HL-60 (cell line): ENCODE measurements around the gene KDM4C.

Source experiments
- DNase-seq, 2 experiments: peaks; one replicate each; pipeline ENCODE4 v3.0.0-alpha.2; 2010 to 2020; ENCODE audit warnings: low read depth in 1 of 2, low spot score in 1 of 2
- H3K27ac ChIP-seq: fragments of 250-450 bp; sonication (Bioruptor Pico); replicated peaks from 2 replicates; pipeline ENCODE4 v1.5.1; 2020; ENCODE audit warnings: mild to moderate bottlenecking, moderate library complexity
- H3K27me3 ChIP-seq: fragments of 250-450 bp; sonication (Bioruptor Pico); 2 replicates; pipeline ENCODE4 v1.5.1; 2021; ENCODE audit warnings: mild to moderate bottlenecking, moderate library complexity; ENCODE audit not compliant: insufficient read depth, poor library complexity, severe bottlenecking
- H3K4me3 ChIP-seq: replicated peaks from 2 replicates; pipeline ENCODE4 v1.5.1; 2011; ENCODE audit warnings: mild to moderate bottlenecking, control low read depth, low read length; ENCODE audit not compliant: insufficient read depth
- CTCF ChIP-seq: IDR thresholded peaks from one replicate; pipeline ENCODE4 v1.5.1; 2011; ENCODE audit warnings: low read length, control low read depth, inconsistent platforms; ENCODE audit not compliant: insufficient read depth
- GABPA ChIP-seq: IDR thresholded peaks from 2 replicates; pipeline ENCODE4 v1.6.1; 2012; ENCODE audit warnings: low read depth
- POLR2AphosphoS5 ChIP-seq: IDR thresholded peaks from 2 replicates; pipeline ENCODE4 v1.6.1; 2012; ENCODE audit warnings: low read depth
- REST ChIP-seq: IDR thresholded peaks from 2 replicates; pipeline ENCODE4 v1.6.1; 2012; ENCODE audit warnings: low read depth; ENCODE audit not compliant: insufficient replicate concordance
- SPI1 ChIP-seq: IDR thresholded peaks from 2 replicates; pipeline ENCODE4 v1.6.1; 2012; ENCODE audit warnings: low read depth, mild to moderate bottlenecking, borderline replicate concordance

The KDM4C gene

GRCh38 chr9:7125231-7125630 lies 367.5 kb downstream of the KDM4C start:
- no peak overlapping the region for H3K4me3 ChIP-seq
- DNase-seq: no peak
- H3K27me3 ChIP-seq: no peaks in the 10 kb centered on the region
- TF ChIP-seq GABPA (no peak), CTCF (no peak), REST (no peak), POLR2AphosphoS5 (no peak), SPI1 (no peak)
- H3K27ac ChIP-seq: no peak overlapping the region

- no peak overlapping the region for H3K27ac ChIP-seq
- no peak for TF ChIP-seq GABPA
- no peak for TF ChIP-seq CTCF
- TF ChIP-seq POLR2AphosphoS5: no peak
- TF ChIP-seq SPI1: no peak
- no peak for TF ChIP-seq REST
- H3K4me3 ChIP-seq: no peak overlapping the region
- no peak for DNase-seq
- H3K27me3 ChIP-seq: no peaks in the 10 kb centered on the region
Measured at GRCh38 chr9:7129391-7129790, 371.6 kb downstream of the KDM4C start.

GRCh38 chr9:7130266-7130820 lies 372.6 kb downstream of the KDM4C start:
- Histone ChIP-seq H3K4me3 (no peak overlapping the region), H3K27ac (no peak overlapping the region), H3K27me3 (no peaks in the 10 kb centered on the region)
- TF ChIP-seq POLR2AphosphoS5: no peak
- TF ChIP-seq REST: no peak
- TF ChIP-seq SPI1: no peak
- TF ChIP-seq CTCF: no peak
- no peak for TF ChIP-seq GABPA
- no peak for DNase-seq
